IMR-90 (cell line): ENCODE measurements around the gene NCK1.

Experiments used
- BHLHE40 ChIP-seq: fragments of 150-350 bp; IDR thresholded peaks from 2 replicates; pipeline ENCODE4 v1.6.1; 2016; ENCODE audit warnings: mild to moderate bottlenecking, low read depth, low read length
- CHD1 ChIP-seq: IDR thresholded peaks from 2 replicates; pipeline ENCODE4 v1.6.1; 2012; ENCODE audit warnings: low read depth, low read length, improper control_type of control experiment
- MAFK ChIP-seq: IDR thresholded peaks from 2 replicates; pipeline ENCODE4 v1.6.1; 2012; ENCODE audit warnings: low read depth, low read length, improper control_type of control experiment
- MAZ ChIP-seq: IDR thresholded peaks from 2 replicates; pipeline ENCODE4 v1.6.1; 2012; ENCODE audit warnings: low read depth, mild to moderate bottlenecking, low read length, improper control_type of control experiment, moderate library complexity, borderline replicate concordance
- MXI1 ChIP-seq: IDR thresholded peaks from 2 replicates; pipeline ENCODE4 v1.6.1; 2012; ENCODE audit warnings: low read depth, mild to moderate bottlenecking, low read length, moderate library complexity, borderline replicate concordance
- NFE2L2 ChIP-seq: fragments of 150-350 bp; IDR thresholded peaks from 2 replicates; pipeline ENCODE4 v1.6.1; 2016; ENCODE audit warnings: low read depth, mild to moderate bottlenecking, low read length
- POLR2A ChIP-seq: IDR thresholded peaks from 2 replicates; pipeline ENCODE4 v1.6.1; 2012; ENCODE audit warnings: mild to moderate bottlenecking, low read depth, low read length
- RAD21 ChIP-seq: IDR thresholded peaks from 2 replicates; pipeline ENCODE4 v1.6.1; 2012; ENCODE audit warnings: low read length, improper control_type of control experiment
- RCOR1 ChIP-seq: IDR thresholded peaks from 2 replicates; pipeline ENCODE4 v1.6.1; 2012; ENCODE audit warnings: mild to moderate bottlenecking, low read length, improper control_type of control experiment; ENCODE audit not compliant: insufficient replicate concordance
- RFX5 ChIP-seq: IDR thresholded peaks from 2 replicates; pipeline ENCODE4 v1.8.0; 2012; ENCODE audit warnings: low read depth, mild to moderate bottlenecking, low read length, moderate library complexity
- TF ChIP-seq, protein P1 (sequence below): conservative IDR thresholded peaks from 2 replicates; pipeline ENCODE4 v1.5.1; 2012; ENCODE audit warnings: mild to moderate bottlenecking, low read depth, low read length, improper control_type of control experiment
- TF ChIP-seq, protein P2 (sequence below): fragments of 150-350 bp; IDR thresholded peaks from 2 replicates; pipeline ENCODE4 v1.6.1; 2017; ENCODE audit warnings: mild to moderate bottlenecking, antibody characterized with exemption, low read length, low read depth
- TF ChIP-seq, protein P3 (sequence below): fragments of 150-350 bp; IDR thresholded peaks from 2 replicates; pipeline ENCODE4 v1.6.1; 2016; ENCODE audit warnings: low read depth, mild to moderate bottlenecking, low read length, moderate library complexity, borderline replicate concordance

DNA sequence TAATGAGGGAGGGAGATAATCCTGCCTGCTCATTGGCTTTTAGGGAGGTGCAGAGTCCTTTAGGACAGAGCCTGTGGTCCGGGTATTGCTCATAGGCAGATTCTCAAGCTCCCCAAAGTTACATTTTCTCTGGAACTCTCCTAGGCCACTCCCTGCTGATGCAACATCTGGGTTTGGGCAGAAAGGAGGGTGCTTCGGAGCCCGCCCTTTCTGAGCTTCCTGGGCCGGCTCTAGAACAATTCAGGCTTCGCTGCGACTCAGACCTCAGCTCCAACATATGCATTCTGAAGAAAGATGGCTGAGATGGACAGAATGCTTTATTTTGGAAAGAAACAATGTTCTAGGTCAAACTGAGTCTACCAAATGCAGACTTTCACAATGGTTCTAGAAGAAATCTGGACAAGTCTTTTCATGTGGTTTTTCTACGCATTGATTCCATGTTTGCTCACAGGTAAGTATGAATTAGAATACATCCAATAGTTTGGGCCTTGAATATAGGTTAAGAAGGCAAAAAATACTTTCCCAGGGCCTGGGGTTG, 95.8 kb downstream of the NCK1 start, which contains the start of gene IL20RB:
- TF ChIP-seq POLR2A (no peak), RCOR1 (no peak), RFX5 (no peak), MXI1 (no peak), RAD21 (no peak), MAFK (no peak), BHLHE40 (no peak), CHD1 (no peak), MAZ (no peak), NFE2L2 (no peak)
- TF ChIP-seq, protein P1, sequence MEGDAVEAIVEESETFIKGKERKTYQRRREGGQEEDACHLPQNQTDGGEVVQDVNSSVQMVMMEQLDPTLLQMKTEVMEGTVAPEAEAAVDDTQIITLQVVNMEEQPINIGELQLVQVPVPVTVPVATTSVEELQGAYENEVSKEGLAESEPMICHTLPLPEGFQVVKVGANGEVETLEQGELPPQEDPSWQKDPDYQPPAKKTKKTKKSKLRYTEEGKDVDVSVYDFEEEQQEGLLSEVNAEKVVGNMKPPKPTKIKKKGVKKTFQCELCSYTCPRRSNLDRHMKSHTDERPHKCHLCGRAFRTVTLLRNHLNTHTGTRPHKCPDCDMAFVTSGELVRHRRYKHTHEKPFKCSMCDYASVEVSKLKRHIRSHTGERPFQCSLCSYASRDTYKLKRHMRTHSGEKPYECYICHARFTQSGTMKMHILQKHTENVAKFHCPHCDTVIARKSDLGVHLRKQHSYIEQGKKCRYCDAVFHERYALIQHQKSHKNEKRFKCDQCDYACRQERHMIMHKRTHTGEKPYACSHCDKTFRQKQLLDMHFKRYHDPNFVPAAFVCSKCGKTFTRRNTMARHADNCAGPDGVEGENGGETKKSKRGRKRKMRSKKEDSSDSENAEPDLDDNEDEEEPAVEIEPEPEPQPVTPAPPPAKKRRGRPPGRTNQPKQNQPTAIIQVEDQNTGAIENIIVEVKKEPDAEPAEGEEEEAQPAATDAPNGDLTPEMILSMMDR, result no peak
- TF ChIP-seq, protein P2, sequence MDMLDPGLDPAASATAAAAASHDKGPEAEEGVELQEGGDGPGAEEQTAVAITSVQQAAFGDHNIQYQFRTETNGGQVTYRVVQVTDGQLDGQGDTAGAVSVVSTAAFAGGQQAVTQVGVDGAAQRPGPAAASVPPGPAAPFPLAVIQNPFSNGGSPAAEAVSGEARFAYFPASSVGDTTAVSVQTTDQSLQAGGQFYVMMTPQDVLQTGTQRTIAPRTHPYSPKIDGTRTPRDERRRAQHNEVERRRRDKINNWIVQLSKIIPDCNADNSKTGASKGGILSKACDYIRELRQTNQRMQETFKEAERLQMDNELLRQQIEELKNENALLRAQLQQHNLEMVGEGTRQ, result no peak
- TF ChIP-seq, protein P3, sequence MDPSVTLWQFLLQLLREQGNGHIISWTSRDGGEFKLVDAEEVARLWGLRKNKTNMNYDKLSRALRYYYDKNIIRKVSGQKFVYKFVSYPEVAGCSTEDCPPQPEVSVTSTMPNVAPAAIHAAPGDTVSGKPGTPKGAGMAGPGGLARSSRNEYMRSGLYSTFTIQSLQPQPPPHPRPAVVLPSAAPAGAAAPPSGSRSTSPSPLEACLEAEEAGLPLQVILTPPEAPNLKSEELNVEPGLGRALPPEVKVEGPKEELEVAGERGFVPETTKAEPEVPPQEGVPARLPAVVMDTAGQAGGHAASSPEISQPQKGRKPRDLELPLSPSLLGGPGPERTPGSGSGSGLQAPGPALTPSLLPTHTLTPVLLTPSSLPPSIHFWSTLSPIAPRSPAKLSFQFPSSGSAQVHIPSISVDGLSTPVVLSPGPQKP, result no peak
